ENCODE results near the gene ITLN1. TPM values are rescaled to one million over a fixed set of nuclear protein-coding genes. Genes with fewer than 3 reads are reported as not detected.
"Not testable (repeated sequence)": the region's sequence is repeated elsewhere in the genome, so short reads cannot be mapped to it uniquely, and the experiment has no call there.

ITLN1 gene
- total RNA-seq, 1 experiment from 2014 or later, result not detected

- H3K9me3 Mint-ChIP-seq (ENCODE audit: low read depth, unreplicated experiment); H3K4me1 Mint-ChIP-seq (ENCODE audit: low read depth, unreplicated experiment); H3K36me3 Mint-ChIP-seq (ENCODE audit: insufficient read depth, unreplicated experiment); intact Hi-C loops (cut with micrococcal nuclease; ENCODE audit: unreplicated experiment); BruUV-seq (replicated peaks); H3K27ac Mint-ChIP-seq (ENCODE audit: unreplicated experiment); CTCF ChIA-PET; H3K4me3 Mint-ChIP-seq (ENCODE audit: low read depth, unreplicated experiment); DNase-seq: not testable (repeated sequence)
- peaks cover 89% of the 10 kb centered on the region for H3K27me3 Mint-ChIP-seq (ENCODE audit: unreplicated experiment)
Measured at GRCh38 chr1:160894368-160895135, 9.6 kb upstream of the ITLN1 start.

GRCh38 chr1:160891474-160891873 is 6.5 kb upstream of the ITLN1 start:
- no TSS peak for BruUV-seq (replicated peaks)
- Mint-ChIP-seq H3K36me3 (ENCODE audit: insufficient read depth, unreplicated experiment) (no peaks in the 10 kb centered on the region), H3K9me3 (ENCODE audit: low read depth, unreplicated experiment) (peaks cover 7% of the 10 kb centered on the region), H3K27ac (ENCODE audit: unreplicated experiment) (no peak overlapping the region), H3K4me1 (ENCODE audit: low read depth, unreplicated experiment) (no peaks in the 10 kb centered on the region), H3K4me3 (ENCODE audit: low read depth, unreplicated experiment) (no peak overlapping the region), H3K27me3 (ENCODE audit: unreplicated experiment) (peaks cover 59% of the 10 kb centered on the region)
- no peak for DNase-seq
- CTCF ChIA-PET, result no interaction called here
- TF ChIP-seq CTCF (IDR thresholded peaks at IDR 0.05; ENCODE audit: unreplicated experiment), result no peak
- intact Hi-C loops (cut with micrococcal nuclease; ENCODE audit: unreplicated experiment), result no loop called here

GRCh38 chr1:160888926-160889325 is 3.9 kb upstream of the ITLN1 start:
- no peak for DNase-seq
- Mint-ChIP-seq H3K27me3 (ENCODE audit: unreplicated experiment) (peaks cover 33% of the 10 kb centered on the region), H3K4me3 (ENCODE audit: low read depth, unreplicated experiment) (no peak overlapping the region), H3K4me1 (ENCODE audit: low read depth, unreplicated experiment) (peaks cover 7% of the 10 kb centered on the region), H3K36me3 (ENCODE audit: insufficient read depth, unreplicated experiment) (no peaks in the 10 kb centered on the region), H3K27ac (ENCODE audit: unreplicated experiment) (no peak overlapping the region), H3K9me3 (ENCODE audit: low read depth, unreplicated experiment) (peaks cover 4% of the 10 kb centered on the region)
- intact Hi-C loops (cut with micrococcal nuclease; ENCODE audit: unreplicated experiment), result no loop called here
- CTCF ChIA-PET, result no interaction called here
- TF ChIP-seq CTCF (IDR thresholded peaks at IDR 0.05; ENCODE audit: unreplicated experiment), result no peak
- BruUV-seq (replicated peaks), result no TSS peak

- CTCF ChIA-PET, result interaction anchor here (0.6 kb wide), 1 partner anchor 8 kb away, joined by 4 read pairs; no protein-coding TSS in a partner anchor
- Mint-ChIP-seq H3K27me3 (ENCODE audit: unreplicated experiment) (peaks cover 15% of the 10 kb centered on the region), H3K9me3 (ENCODE audit: low read depth, unreplicated experiment) (no peaks in the 10 kb centered on the region), H3K36me3 (ENCODE audit: insufficient read depth, unreplicated experiment) (no peaks in the 10 kb centered on the region), H3K27ac (ENCODE audit: unreplicated experiment) (no peak overlapping the region), H3K4me1 (ENCODE audit: low read depth, unreplicated experiment) (peaks cover 7% of the 10 kb centered on the region), H3K4me3 (ENCODE audit: low read depth, unreplicated experiment) (no peak overlapping the region)
- no TSS peak for BruUV-seq (replicated peaks)
- DNase-seq, result no peak
- intact Hi-C loops (cut with micrococcal nuclease; ENCODE audit: unreplicated experiment), result no loop called here
- TF ChIP-seq CTCF (IDR thresholded peaks at IDR 0.05; ENCODE audit: unreplicated experiment), result no peak
Measured at GRCh38 chr1:160887071-160887470, 2.1 kb upstream of the ITLN1 start.

- peak; percentile 29 for TF ChIP-seq CTCF (IDR thresholded peaks at IDR 0.05; ENCODE audit: unreplicated experiment)
- no peaks in the 10 kb centered on the region for H3K36me3 Mint-ChIP-seq (ENCODE audit: insufficient read depth, unreplicated experiment)
- H3K9me3 Mint-ChIP-seq (ENCODE audit: low read depth, unreplicated experiment), result no peaks in the 10 kb centered on the region
- DNase-seq, result peak; percentile 24
- H3K27me3 Mint-ChIP-seq (ENCODE audit: unreplicated experiment), result peaks cover 14% of the 10 kb centered on the region
- intact Hi-C loops (cut with micrococcal nuclease; ENCODE audit: unreplicated experiment), result loop anchor here (5.0 kb wide), 1 partner anchor 47 kb away; no protein-coding TSS in a partner anchor
- no TSS peak for BruUV-seq (replicated peaks)
- no peak overlapping the region for H3K27ac Mint-ChIP-seq (ENCODE audit: unreplicated experiment)
- CTCF ChIA-PET, result interaction anchor here (0.6 to 1.3 kb wide), 4 partner anchors 19 to 94 kb away, joined by 3 to 4 read pairs (median 4); no protein-coding TSS in a partner anchor
- H3K4me3 Mint-ChIP-seq (ENCODE audit: low read depth, unreplicated experiment), result no peak overlapping the region
- H3K4me1 Mint-ChIP-seq (ENCODE audit: low read depth, unreplicated experiment), result peaks cover 7% of the 10 kb centered on the region
Measured at GRCh38 chr1:160884579-160884978, 401 bp downstream of the ITLN1 start.

Measured in Calu3 (cell line).